HG03175 (cell line): Measurements from ENCODE around the gene FILIP1L.
A peak's percentile ranks its signal among the peaks of the same experiment; 100 is the strongest.

Experiments
- ATAC-seq: cut with Tn5 transposase; IDR thresholded peaks from one replicate; pipeline ENCODE4 v1.9.1; 2021; ENCODE audit warnings: mild to moderate bottlenecking, moderate library complexity; ENCODE audit not compliant: unreplicated experiment

Gene FILIP1L

DNA sequence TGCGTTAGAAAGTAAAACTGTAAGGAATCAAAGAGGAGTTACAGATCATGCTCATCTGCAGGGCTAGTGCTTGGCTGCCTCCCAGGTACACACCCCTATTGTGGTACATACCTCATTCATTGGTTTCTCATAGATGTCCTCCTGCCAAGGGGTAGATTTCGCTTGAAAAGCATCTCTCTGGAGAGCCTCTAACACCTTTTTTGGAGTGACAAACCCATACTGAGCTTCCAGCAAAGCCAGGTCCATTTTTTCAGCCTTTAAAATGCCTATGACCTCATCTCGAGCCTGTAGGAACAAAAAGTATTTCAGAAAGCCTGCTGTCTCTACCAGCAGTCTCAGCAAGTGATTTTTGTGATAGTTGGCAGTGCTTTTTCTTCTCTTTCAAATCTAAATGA is 184.6 kb downstream of the FILIP1L start:
- no peak for ATAC-seq

DNA sequence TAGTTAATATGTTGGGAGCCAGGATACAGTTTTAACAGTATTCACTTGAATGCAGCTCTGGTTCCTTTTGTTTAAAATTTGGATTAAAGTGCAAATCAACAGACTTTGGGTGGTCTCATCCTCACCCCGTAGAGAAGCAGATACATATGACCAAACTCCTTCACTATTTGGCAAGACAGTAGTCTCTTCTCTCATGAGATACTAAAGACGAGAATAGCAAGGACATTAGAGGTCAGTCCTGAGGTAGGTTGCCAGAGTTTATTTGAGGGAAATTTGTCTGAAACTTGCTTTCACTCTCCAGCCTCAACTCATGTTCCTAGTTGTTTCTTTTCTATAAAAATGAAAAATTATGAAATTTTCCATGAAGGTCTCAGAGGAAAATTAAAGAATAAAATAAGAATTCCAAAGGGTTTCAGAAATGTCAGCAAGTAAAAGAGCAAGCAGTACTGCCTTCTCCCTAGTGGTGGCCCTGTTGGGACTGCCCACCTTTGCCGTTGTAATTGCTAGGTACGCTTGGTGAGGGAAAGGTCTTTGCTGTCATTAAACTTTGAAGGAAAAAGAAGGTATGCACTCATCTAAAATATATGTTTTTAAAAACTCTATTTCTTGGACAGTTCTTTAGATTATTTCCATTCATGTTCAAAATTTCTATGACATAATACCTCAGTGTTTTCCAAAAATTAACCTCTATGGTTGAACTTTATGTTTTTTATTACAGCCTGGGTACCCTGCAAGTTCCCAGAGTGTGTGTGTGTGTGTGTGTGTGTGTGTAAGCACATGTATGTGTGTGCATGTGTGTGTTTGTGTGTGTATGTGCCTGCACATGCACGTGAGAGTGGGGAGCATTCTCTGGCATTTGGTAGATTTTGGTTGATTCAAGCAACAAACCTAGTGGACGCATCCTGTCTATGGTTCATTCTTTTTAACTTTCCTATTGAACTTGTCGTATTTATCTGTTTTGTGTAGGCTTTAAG is 185.2 kb downstream of the FILIP1L start:
- no peak for ATAC-seq

DNA sequence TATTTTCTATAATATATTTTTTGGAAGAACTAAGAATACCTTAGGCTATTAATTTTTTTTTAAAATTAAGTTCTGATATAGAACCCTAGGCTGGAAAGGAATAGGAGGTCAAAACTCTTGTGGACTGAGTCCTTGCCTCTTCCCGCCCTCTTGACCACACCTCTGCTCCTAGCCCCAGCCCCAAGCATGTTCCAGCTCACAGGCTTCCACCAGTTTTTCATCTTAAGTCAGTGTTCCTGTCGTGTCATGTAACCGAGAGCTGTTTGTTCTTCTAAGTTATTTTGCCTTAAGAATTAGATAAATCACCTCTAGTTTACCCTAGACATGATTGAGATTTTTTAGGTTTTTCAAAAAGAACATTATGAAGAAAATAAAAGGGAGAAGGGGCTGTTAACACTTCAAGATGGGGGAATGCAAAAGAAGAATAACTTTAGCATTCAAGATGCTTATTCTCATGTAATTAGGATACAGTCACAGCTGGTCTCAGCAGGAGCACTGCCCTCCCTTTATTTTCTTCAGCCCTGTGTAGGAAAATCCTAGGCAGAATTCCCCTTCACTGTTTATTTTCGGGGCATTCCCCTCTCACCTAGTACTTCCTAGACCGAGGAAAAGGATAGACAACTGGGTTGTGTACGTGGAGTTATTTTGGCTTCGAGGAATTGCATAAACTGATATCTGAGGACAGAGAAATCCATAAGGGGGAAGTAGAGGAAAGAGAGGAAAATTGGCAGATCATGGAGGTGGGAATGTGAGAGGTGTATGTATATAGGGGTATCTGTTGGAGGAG is 186.4 kb downstream of the FILIP1L start:
- ATAC-seq = no peak

DNA sequence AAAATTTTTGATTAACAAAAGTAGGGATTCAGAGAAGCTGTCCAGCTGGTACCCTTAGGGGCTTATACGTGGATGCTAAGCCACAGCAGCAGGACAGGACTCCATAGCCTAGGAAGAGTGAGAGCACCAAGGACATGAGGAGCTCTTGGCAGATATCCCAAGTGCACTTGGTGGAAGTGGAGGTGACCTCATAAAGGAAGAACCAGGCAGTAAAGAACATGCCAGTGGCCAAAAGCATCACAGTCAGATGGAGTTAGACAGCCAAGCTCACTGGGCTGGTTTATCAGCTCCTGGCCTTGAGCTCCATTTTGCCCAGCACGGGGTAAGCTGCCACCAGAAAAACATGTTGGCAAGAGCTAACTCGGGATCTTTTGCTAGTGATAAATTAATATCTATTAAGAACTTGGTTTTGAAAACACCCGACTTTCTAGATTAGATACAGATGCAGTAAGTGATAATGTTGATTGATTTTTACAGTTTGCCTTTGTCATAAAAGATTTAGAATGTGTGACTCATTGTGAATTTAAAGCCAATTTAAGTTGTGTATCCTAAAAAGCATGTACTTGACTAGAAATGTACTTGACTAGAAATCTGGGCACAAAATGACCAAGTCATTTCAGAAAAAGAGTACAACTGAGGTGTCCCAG is 188.6 kb downstream of the FILIP1L start:
- ATAC-seq = no peak

DNA sequence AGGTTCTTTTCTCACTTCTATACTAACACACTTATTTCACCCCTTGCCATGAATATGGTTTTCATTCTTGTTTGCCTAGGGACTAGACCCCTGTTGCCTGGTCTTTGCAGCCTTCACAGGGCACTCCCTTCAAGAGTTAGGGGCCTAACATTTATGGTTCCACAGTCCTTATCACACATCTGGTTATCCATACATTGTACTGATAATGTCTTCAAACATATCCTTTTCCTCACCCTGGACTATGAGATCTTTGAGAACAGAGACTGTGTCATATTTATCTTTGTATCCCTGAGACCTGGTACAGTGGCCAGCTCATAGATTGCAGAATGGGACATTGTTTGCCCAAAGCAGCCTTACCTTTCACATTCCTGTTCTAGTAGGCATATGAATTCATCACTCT is 190.4 kb downstream of the FILIP1L start:
- ATAC-seq = no peak

DNA sequence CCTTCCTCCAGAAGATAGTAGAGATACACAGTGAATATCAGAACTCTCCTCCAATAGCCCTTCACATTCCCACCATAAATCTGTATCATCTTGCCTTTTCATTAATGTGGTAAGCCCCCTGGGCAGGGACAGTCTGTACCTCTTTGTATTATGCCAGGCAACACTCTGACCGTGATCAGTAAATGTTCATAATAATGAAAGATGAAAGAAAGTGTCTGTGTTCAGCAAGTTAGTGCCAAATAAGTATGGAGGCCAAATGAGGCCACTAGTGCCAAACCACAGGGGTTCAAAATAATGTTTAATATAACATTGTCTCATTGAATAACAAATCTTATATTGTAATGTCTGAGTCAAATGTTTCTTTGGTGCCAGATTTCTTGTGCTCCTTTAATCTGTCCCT is 192.3 kb downstream of the FILIP1L start:
- ATAC-seq = no peak

DNA sequence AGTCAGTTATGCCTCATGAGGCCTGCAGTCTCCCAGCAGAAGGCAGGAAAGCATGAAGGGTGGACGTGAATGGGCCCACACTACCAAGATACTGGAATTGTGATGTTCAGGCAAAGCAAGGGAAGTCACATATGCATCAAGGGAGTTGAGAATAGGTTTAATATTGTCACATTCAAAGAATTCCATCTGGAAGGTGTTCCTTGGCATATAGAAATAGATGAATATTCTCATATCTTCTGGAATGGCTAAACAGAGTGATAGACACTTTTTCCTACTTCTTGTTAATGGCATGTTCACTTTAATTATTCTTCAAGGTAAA is 193.0 kb downstream of the FILIP1L start:
- no peak for ATAC-seq

DNA sequence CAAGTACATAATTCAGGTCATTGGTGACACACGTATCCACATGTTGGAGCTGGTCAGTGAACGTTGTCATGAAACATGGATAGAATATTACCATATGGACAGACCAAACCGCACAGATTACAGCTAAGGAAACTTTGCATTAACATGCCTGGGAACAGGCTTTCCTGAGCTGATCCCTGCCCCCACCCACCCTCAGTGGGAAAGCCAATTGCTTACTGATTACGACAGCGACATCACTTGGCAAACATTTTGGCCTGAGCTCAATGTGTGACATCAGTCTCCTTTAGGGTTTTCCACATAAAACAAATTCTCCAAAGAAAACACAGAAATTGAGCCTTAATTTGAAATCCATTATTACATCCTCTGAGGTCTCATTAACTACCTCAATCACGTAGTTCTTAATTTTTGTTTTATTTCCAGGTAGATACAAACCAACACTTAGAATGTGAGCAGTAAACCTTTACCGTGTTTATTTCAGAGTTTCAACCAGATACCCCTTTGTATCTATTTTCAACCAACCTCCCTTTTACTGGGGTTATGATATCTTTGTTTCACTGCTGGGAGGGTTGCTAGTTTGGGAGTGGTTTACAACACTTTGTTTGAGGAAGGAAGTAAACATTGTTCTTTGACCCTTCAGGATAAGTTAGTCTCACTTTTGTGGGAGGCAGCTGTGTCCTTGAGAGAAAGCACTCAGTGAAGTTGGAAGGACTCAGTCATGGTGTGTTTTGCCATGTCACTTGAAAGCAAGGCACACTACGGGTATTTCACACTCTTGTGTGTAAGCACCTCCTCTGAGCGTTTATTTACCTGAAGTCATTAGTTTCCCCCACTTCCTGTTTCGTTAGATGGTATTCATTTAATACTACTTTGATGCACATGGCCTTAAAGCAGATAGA is 193.6 kb downstream of the FILIP1L start:
- ATAC-seq = peak; percentile 39

DNA sequence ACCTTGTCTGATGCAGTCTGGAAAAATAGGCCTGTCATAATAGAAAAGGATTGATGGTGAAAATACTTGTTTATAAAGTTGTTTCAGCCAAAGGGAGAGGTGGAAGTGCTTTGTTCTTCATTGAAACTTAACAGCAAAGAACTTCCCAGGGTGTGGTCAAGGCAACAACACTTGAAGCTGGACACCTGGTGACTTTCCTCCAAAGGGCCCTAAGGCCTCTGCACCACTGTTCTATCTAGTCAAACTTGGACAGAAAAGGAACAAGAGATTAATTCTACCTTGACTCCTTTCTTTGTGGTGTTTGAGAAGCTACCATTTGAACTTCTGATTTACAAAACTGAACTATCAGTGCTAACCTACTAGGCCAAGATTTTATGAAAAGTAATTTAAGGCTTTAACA is 194.6 kb downstream of the FILIP1L start:
- no peak for ATAC-seq

DNA sequence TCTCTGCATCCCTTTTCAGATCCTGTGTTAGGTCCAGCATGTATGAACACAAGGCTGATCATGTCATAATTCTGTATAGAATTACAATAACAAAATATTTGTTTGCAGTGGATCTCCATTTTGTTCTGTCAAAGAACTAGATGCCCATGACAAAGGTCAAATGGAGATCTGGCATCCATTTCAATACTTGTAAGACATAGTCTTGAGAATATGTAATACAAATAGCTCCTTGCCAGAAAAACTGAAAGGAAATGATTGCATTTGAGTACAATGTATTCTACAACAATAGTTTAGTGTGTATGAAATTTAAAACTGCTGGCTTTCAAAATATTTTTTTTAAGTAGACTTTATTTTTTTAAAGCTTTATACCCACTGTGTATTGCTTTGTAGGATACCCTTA is 195.6 kb downstream of the FILIP1L start:
- no peak for ATAC-seq

DNA sequence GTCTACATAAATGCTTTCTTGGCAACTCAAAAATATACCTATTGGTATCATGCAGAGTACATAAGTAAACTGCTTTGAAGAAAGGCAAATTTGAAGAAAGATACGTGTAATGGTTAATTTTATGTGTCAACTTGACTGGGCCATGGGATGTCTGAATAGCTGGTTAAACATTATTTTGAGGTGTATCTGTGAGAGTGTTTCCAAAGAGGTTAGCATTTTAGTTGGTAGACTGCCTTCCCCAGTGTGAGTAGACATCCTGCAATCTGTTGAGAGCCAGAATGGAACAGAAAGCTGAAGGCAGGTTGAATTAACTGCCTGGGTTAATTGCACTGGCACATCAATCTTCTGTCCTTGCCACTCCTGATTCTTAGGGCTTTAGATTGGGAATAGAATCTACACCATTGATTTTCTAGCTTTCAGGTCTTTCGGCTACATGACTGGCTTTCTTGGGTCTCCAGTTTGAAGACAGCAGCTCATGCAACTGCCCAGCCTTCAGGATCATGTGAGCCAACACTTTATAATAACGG is 198.3 kb downstream of the FILIP1L start:
- no peak for ATAC-seq

DNA sequence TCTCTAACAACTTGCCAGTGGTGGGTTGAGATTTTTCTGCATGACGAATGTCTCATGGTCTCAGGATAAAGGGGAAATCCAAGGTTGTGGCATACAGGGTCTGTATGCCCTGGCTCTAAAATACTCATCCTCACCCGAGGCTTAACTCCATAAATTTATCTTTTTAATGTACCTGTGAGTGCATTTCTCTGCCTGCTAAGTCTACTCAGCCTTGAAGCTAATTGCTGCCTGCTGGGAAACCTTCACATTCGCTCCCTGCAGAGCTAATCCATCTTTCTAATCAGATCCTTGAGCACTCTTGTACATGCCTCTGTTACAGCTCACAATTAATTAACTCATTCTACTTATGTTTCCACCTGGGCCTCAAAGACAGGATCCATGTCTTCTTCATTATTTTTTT is 202.9 kb downstream of the FILIP1L start:
- ATAC-seq = no peak

DNA sequence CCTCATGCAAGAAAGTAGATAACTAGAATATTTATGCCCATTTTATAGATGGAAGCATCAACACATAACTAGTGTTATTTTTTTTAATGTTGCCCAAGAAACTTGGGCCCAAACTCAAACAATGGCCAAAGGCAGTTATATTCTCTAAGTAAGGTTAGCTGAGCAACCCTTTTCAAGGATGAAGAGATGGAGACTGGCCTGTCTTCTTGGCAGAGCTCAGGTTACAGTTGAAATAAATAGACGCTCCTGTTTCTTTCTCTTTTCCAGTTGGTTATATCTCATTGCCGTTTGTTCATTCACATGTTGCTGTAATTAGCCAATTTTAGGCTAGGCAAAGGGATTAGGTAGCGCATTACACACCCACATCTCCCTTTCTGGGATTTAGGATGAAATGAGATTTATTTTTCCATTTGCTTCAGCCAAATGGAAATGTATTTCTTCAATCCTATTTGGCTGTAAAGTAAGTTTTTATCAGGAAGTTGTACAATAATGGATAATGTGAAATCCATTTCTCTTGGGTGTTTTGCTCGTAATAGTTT is 203.5 kb downstream of the FILIP1L start:
- ATAC-seq = no peak

DNA sequence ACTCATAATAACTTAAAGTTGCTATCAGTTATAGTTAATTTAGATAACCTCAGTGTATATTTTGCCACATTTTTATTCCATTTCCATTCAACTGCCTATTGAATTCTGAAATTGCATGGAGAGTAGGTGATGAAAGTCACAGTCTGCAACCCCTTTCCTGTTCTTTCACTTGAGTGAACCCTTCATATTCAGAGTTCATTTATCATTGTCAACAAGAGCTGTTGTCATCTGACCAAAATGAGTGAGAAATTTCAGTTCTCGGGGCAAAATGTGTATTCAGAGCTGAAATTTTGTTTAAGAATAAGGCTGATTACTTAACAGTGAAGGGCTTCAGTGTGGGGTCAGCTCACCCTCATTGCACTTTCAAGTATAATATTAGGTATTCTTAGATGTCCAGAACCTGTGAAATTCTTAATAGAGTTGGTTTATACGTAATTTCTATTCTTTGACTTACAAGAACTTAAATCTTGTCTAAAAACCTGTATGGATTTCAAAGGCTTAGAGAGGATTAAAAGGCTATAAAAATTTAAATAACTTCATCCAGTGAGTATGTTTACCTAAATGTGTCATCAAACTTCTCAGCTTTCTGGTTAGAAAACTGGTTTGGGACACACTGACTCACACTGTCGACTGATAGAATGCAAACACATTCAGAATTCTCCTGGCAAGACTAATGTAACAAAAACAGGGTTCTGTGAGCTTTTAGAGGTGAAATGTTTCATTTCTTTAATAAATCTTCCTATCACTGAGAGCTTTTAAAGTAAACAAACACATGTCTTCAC is 204.4 kb downstream of the FILIP1L start:
- ATAC-seq = no peak

DNA sequence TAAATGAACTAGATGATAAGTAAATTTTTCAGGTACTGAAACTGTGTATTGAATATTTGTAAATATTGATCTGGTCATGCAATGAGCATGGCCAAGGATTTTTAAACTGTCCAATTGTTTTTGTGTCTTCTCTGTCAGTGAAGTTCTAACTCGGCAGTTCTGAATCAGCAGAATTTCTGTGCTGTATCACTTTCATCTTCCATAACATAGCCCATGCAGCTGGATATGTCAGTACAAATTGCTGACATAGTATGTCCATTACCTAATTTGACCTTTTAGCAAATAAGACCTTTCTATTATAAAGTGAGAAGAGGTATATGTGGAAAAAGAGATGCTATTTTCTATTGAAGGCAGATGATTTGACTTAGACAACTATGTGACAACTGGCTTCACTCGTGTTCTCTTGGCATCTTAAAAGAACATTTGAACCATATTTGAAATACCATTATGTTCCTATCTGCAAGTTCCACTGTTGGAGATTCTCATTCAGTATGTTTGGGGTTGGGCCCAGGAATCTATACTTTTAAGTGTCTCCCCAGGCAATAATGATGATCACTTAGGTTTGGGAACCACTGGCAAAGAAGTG is 206.2 kb downstream of the FILIP1L start:
- no peak for ATAC-seq

DNA sequence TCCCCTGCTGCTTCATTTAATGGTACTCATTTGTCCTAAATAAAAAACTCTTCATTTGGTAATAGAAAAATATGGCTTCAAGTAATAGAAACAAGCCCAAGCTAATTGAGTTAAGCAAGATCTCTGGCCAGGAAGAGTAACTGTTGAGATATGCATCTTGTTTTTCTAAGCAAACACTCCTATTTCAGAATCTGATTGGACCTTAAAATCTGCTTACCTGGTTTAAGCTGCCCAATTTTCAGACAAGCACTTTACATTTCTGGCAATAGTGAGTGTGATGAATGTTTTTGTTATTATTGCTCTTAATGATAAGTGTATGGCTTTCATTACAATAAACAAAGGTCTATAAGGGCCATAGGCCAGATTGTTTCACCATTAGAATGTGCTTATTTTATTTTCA is 210.4 kb downstream of the FILIP1L start:
- ATAC-seq = no peak

DNA sequence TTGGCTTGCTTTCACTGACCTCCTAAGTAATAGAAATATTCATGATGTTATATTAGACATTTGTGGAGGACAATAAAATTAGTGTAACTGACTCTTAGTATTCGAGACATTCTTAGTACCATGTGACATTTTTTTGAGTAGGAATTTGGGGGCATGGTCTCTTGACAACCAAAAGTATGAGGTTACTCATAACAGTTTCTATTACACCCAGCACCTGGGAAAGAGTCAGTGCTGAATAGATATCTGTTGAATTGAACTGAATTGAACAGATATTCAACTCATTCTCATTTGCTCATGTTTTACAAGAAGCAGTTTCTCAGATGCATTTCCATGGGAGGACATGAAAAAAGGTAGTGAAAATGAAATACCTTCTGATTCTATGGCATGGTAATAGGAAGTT is 212.2 kb downstream of the FILIP1L start:
- ATAC-seq = no peak

DNA sequence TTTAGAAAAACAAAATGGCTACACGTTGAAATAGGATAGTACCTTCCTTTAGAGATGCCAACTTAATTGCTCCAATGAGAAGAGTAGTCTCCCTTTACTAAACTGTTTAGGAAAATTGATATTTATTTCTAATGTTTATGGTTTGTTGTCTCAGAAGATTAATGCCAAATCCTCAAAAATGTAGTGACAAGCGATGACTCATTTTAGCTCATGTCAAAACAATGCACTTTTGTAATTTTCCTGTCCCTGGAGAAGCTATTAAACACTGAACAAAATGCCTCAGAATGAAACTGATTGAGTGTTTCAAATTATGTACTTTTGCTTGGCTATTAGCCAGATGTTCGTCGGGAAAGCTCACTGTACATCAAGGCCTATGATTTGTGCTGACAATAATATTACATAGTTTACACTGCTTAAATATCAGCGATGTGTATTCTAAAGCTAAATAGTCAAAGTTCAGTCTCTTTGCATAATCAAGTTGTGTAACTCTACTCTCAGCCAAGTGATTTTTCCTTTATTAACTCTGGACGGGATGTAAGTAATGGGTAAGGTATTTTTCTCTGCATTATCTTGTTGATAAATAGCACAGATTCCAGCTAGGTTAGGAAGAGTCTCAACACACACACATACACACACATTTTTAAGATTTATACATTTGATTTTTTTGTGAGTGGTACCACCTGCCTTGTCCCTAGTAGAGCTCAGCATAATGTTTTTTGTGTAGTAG is 212.9 kb downstream of the FILIP1L start:
- no peak for ATAC-seq
